Chondrocyte (in vitro differentiated cells): ENCODE results near the gene KCNQ1. TPM values are rescaled to one million over a fixed set of nuclear protein-coding genes. Genes with fewer than 3 reads are reported as not detected.

Experiments used
- DNase-seq: peaks from one replicate; pipeline ENCODE4 v3.0.0; 2021; ENCODE audit warnings: mixed read lengths, low spot score
- H3K27ac Mint-ChIP-seq: one replicate; pipeline ENCODE4 v1.8.0; 2021; ENCODE audit warnings: mild to moderate bottlenecking, moderate library complexity, mixed read lengths; ENCODE audit not compliant: unreplicated experiment
- H3K27me3 Mint-ChIP-seq: 2 replicates; pipeline ENCODE4 v1.8.0; 2021; ENCODE audit warnings: low read depth, mixed read lengths
- H3K36me3 Mint-ChIP-seq: 2 replicates; pipeline ENCODE4 v1.8.0; 2021; ENCODE audit warnings: low read depth, mixed read lengths
- H3K4me1 Mint-ChIP-seq: 2 replicates; pipeline ENCODE4 v1.8.0; 2021; ENCODE audit warnings: low read depth, mild to moderate bottlenecking, mixed read lengths
- H3K4me3 Mint-ChIP-seq: one replicate; pipeline ENCODE4 v1.8.0; 2021; ENCODE audit warnings: mild to moderate bottlenecking, moderate library complexity, mixed read lengths; ENCODE audit not compliant: unreplicated experiment
- H3K9me3 Mint-ChIP-seq: 2 replicates; pipeline ENCODE4 v1.8.0; 2021; ENCODE audit warnings: low read depth, mixed read lengths
- total RNA-seq: library from RNA; stranded (reverse); gene quantifications from 3 replicates; pipeline ENCODE4 v1.2.1, GENCODE V29; 2021
- TF ChIP-seq, protein P1 (sequence below): fragments of 200-600 bp; sonication (generic); IDR thresholded peaks from 2 replicates; pipeline ENCODE4 v1.5.0; 2021; ENCODE audit warnings: antibody characterized with exemption, mild to moderate bottlenecking, moderate library complexity

The KCNQ1 gene
- total RNA-seq, 1 donor from 2014 or later: not detected

DNA sequence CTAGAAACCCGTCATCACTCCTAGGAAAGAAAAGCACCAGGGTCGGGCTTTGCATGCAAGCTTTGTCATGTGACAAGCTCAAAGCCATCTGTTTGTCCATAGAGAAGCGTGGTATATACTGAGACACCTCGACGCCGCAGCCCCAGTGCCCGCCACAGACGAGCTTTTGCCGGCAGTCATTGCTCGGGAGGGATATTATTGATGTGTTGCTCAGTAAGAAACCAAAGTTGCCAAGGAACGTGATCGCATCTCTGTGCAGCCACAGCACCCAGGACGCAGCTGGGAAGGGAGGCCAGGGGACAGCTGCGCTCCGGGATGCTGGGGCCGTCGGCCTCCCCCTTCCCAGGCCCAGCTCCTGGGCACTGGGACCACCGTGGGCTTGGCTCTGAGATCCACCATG lies 344.5 kb downstream of the KCNQ1 start:
- TF ChIP-seq, protein P1, sequence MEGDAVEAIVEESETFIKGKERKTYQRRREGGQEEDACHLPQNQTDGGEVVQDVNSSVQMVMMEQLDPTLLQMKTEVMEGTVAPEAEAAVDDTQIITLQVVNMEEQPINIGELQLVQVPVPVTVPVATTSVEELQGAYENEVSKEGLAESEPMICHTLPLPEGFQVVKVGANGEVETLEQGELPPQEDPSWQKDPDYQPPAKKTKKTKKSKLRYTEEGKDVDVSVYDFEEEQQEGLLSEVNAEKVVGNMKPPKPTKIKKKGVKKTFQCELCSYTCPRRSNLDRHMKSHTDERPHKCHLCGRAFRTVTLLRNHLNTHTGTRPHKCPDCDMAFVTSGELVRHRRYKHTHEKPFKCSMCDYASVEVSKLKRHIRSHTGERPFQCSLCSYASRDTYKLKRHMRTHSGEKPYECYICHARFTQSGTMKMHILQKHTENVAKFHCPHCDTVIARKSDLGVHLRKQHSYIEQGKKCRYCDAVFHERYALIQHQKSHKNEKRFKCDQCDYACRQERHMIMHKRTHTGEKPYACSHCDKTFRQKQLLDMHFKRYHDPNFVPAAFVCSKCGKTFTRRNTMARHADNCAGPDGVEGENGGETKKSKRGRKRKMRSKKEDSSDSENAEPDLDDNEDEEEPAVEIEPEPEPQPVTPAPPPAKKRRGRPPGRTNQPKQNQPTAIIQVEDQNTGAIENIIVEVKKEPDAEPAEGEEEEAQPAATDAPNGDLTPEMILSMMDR: no peak
- Mint-ChIP-seq H3K36me3 (peaks cover 7% of the 10 kb centered on the region), H3K27ac (no peak overlapping the region), H3K4me1 (peaks cover 12% of the 10 kb centered on the region), H3K9me3 (peaks cover 11% of the 10 kb centered on the region), H3K4me3 (no peak overlapping the region), H3K27me3 (peaks cover 24% of the 10 kb centered on the region)
- no peak for DNase-seq

DNA sequence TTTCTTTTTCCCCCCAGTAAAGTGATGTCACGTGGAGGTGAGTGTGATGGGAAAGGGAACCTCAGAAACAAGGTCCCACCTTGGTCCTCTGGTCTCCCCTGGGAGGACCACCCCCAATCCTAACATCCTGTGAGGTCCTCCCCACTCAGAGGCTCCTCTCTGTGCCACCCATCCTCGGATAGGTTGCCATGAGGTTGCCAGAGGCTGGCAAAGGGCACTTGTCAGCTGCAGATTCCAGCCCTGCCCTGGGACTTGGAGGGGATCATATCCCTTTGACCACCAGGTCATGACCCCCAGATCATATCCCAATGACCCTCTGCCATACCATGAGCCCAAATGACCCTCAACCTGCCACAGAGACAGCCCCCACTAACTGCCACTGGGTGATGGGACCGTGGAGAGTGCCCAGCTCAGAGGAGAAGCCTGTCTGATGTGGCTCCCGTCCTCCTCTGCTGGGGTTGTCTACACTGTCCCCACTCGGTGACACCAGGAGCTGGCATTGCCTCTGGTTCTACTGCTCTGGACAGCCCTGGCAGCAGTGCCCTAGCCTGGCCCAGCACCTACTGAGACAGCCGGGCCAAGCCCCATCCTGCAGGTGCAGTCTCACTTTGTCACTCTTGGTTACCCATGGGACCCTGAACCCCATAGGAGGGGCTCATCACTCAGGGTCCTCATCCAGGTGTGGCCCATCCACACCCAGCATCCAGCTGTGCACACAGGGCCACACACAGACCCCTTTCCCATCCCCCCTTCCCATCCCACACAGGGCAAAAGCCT lies 345.2 kb downstream of the KCNQ1 start:
- H3K27me3 Mint-ChIP-seq: peaks cover 24% of the 10 kb centered on the region
- peaks cover 6% of the 10 kb centered on the region for H3K36me3 Mint-ChIP-seq
- H3K27ac Mint-ChIP-seq: no peak overlapping the region
- H3K9me3 Mint-ChIP-seq: peaks cover 9% of the 10 kb centered on the region
- peak; percentile 75 for DNase-seq
- peaks cover 12% of the 10 kb centered on the region for H3K4me1 Mint-ChIP-seq
- TF ChIP-seq, protein P1: no peak
- no peak overlapping the region for H3K4me3 Mint-ChIP-seq

DNA sequence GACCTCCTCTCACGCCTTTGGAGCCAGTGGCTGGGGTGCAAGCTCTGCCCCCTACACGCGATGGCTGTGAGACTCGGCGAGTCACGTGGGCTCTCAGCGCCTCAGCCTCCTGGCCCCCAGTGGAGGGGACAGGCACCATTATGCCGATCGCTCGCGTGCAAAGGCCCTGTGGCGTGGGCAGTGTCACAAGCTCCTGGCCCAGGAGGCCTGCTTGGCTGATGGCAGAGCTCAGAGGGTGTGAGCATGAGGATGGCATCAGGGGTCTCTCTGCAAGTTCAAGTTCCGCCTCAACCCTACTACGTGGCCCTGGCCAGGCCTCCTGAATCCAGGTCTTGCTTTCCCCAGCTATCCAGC lies 345.7 kb downstream of the KCNQ1 start:
- Mint-ChIP-seq H3K27me3 (peaks cover 23% of the 10 kb centered on the region), H3K4me3 (no peak overlapping the region), H3K27ac (no peak overlapping the region), H3K9me3 (peaks cover 7% of the 10 kb centered on the region), H3K36me3 (peaks cover 6% of the 10 kb centered on the region), H3K4me1 (peaks cover 12% of the 10 kb centered on the region)
- DNase-seq: peak; percentile 79
- TF ChIP-seq, protein P1: no peak

DNA sequence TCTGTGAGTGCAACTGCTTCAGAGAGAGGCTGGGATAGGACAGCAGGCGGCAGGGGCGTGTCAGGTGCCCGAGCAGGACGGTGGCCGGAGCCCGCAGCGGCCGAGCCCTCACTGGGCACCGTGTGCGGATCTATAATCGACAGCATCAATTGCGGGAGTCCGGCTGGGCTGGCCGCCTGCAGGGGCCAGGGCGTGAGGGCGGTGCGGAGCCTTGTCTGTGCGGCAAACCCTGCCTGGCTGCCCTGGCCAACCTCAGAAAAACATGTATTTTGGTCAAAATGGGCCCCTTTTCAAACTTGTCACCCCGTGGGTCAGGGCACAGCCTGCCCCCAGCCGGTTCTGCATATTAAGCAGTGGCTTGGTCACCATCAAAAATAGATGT lies 346.3 kb downstream of the KCNQ1 start:
- Mint-ChIP-seq H3K27me3 (peaks cover 23% of the 10 kb centered on the region), H3K27ac (no peak overlapping the region), H3K4me3 (no peak overlapping the region), H3K36me3 (peaks cover 5% of the 10 kb centered on the region), H3K4me1 (peaks cover 12% of the 10 kb centered on the region), H3K9me3 (peaks cover 6% of the 10 kb centered on the region)
- TF ChIP-seq, protein P1: no peak
- peak; percentile 63 for DNase-seq

DNA sequence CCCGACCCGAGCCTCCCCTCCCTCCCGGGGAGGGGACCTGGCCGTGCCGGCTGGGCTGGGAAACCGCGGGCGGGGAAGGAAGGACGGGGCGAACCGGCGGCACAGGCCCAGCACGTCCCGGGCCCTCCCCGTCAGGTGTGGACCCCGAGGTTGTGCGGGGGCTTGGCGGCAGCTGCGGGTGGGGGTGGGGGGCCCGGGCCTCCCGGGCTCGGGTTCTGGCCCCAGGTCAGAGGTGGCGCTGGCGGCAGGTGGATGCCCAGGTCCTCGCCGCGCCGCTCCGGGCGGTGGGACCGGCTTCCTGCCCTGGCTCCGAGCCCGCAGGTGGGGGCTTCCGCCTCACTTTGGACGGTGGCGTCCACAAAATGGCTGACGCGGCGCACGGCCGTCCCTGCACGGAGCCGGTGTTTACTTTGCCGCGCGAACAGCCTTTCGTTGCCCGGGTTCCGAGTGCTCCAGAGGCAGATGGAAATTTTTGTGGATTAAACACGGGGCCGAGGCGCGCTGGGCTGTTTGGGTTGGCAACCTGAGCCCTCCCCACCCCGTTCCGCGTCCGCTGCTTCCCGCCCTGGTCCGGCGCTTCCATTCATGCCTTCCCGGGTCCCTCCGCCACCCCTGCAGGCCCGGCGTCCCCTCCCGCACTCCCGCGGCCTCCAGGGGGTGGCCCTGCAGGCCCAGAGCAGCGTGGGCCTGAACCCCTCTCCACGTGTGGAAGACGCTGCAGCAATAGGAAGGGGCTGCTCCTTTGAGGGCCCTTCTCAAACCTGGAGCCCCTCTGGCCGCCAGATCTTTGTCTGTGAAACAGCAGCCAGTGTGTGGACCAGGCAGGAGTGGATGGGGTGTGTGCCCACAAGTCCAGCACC lies 346.9 kb downstream of the KCNQ1 start:
- Mint-ChIP-seq H3K27ac (no peak overlapping the region), H3K27me3 (peaks cover 20% of the 10 kb centered on the region), H3K36me3 (no peaks in the 10 kb centered on the region), H3K9me3 (peaks cover under 1% of the 10 kb centered on the region), H3K4me3 (no peak overlapping the region), H3K4me1 (peaks cover 12% of the 10 kb centered on the region)
- peak; percentile 82 for DNase-seq
- TF ChIP-seq, protein P1: no peak
